Testis (tissue), 2 donors: Measurements from ENCODE around the gene GRIP1.

ENCODE experiments used
- CTCF ChIP-seq, 3 experiments: fragments of 450-650 bp in 2 of 3; fragments of 200-600 bp in 1 of 3; sonication (generic) in 1 of 3; IDR thresholded peaks; one replicate each; pipeline ENCODE4 v1.5.1; 2016 to 2019; ENCODE audit warnings: antibody characterized with exemption in 3 of 3, mild to moderate bottlenecking in 2 of 3, moderate library complexity in 1 of 3
- POLR2A ChIP-seq: fragments of 450-650 bp; IDR thresholded peaks from one replicate; pipeline ENCODE4 v1.6.1; 2017; ENCODE audit warnings: antibody characterized with exemption, mild to moderate bottlenecking, moderate library complexity

- TF ChIP-seq POLR2A: no peak
- TF ChIP-seq CTCF (IDR thresholded peaks at IDR 0.05): no peak
Measured at GRCh38 chr12:66403746-66404145, 275.1 kb downstream of the GRIP1 start.
